Endothelial cell of umbilical vein (primary cell): ENCODE results near the gene DDX10. TPM values are rescaled to one million over a fixed set of nuclear protein-coding genes. Genes with fewer than 3 reads are reported as not detected.

ENCODE experiments used
- BruUV-seq: library from RNA; stranded (reverse); fragments of 400-500 nt; replicated peaks from 2 replicates; lab custom pipeline; 2021; lab: Mats Ljungman, UMichigan
- CTCF ChIA-PET: fragments of 300-600, 350-600 bp; sonication (Branson Sonifier 250); formaldehyde crosslinking; loops from one replicate; lab custom pipeline; 2021; ENCODE audit warnings: antibody characterized with exemption, inconsistent platforms; lab: Charles Lee
- POLR2A ChIA-PET: fragments of 300-600, 350-600 bp; sonication (Branson Sonifier 250); formaldehyde crosslinking; loops from one replicate; lab custom pipeline; 2021; ENCODE audit warnings: antibody characterized with exemption, inconsistent platforms; lab: Charles Lee
- DNase-seq: peaks from one replicate; pipeline ENCODE4 v3.0.0-alpha.2; 2011; ENCODE audit warnings: low read depth, low spot score
- FAIRE-seq: peaks from 2 replicates; lab custom pipeline; 2011; peaks lifted over from hg19 to GRCh38; lab: Jason Lieb, UNC
- H2AFZ ChIP-seq: 2 replicates; pipeline ENCODE4 v1.6.0; 2012; ENCODE audit warnings: low read depth, low read length, control low read depth, inconsistent platforms
- H3K27ac ChIP-seq: 2 replicates; pipeline ENCODE4 v1.5.1; 2011; ENCODE audit warnings: low read depth, mild to moderate bottlenecking, control low read depth, low read length, moderate library complexity; ENCODE audit not compliant: insufficient read depth
- H3K27me3 ChIP-seq, 2 experiments: 2 replicates each; pipeline versions ENCODE4 v1.6.0 to v1.6.1; 2011; ENCODE audit warnings: low read length in 2 of 2, mixed read lengths in 1 of 2; ENCODE audit not compliant: control insufficient read depth in 2 of 2, insufficient read depth in 2 of 2
- H3K36me3 ChIP-seq, 2 experiments: 2 replicates in 1 of 2; 3 replicates in 1 of 2; pipeline ENCODE4 v1.5.1; 2011; ENCODE audit warnings: low read length in 2 of 2, mild to moderate bottlenecking in 1 of 2, moderate library complexity in 1 of 2; ENCODE audit not compliant: control insufficient read depth in 2 of 2, insufficient read depth in 2 of 2; ENCODE audit errors: extremely low read depth in 1 of 2
- H3K4me1 ChIP-seq: 3 replicates; pipeline ENCODE4 v1.5.1; 2011; ENCODE audit warnings: mild to moderate bottlenecking, low read length; ENCODE audit not compliant: control insufficient read depth, insufficient read depth; ENCODE audit errors: extremely low read depth
- H3K4me2 ChIP-seq: 2 replicates; pipeline ENCODE4 v1.6.1; 2011; ENCODE audit warnings: low read length, control low read depth, mixed read lengths; ENCODE audit not compliant: insufficient read depth
- H3K4me3 ChIP-seq, 3 experiments: fragments of 200-600 bp in 1 of 3; sonication (generic), shearing (Covaris generic) in 1 of 3; replicated peaks in 1 of 3; 2 replicates each; pipeline ENCODE4 v1.5.1; 2011 to 2016; ENCODE audit warnings: control low read depth in 3 of 3, low read length in 3 of 3, mild to moderate bottlenecking in 2 of 3, inconsistent platforms in 1 of 3, low read depth in 1 of 3, moderate library complexity in 1 of 3; ENCODE audit not compliant: insufficient read depth in 1 of 3
- H3K79me2 ChIP-seq: 2 replicates; pipeline ENCODE4 v1.6.0; 2012; ENCODE audit warnings: low read length, inconsistent platforms; ENCODE audit not compliant: control insufficient read depth, insufficient read depth
- H3K9ac ChIP-seq: replicated peaks from 2 replicates; pipeline ENCODE3; 2011; ENCODE audit warnings: low read length, control low read depth; ENCODE audit not compliant: insufficient read depth; ENCODE audit errors: extremely low read depth
- H3K9me1 ChIP-seq: replicated peaks from 3 replicates; pipeline ENCODE4 v1.6.0; 2011; ENCODE audit warnings: mild to moderate bottlenecking, low read length; ENCODE audit not compliant: control insufficient read depth, insufficient read depth; ENCODE audit errors: extremely low read depth
- H3K9me3 ChIP-seq: replicated peaks from 2 replicates; pipeline ENCODE4 v1.5.1; 2012; ENCODE audit warnings: low read length, inconsistent platforms; ENCODE audit not compliant: control insufficient read depth, insufficient read depth
- H4K20me1 ChIP-seq: replicated peaks from 2 replicates; pipeline ENCODE3; 2011; ENCODE audit warnings: mild to moderate bottlenecking, low read length; ENCODE audit not compliant: control insufficient read depth, insufficient read depth; ENCODE audit errors: extremely low read depth
- CTCF ChIP-seq, 2 donors: IDR thresholded peaks; 1 replicate in 1 of 2; 2 replicates in 1 of 2; pipeline ENCODE4 v1.5.1; 2011; ENCODE audit warnings: low read length in 2 of 2, mild to moderate bottlenecking in 2 of 2, moderate library complexity in 2 of 2, control low read depth in 1 of 2, inconsistent platforms in 1 of 2, low read depth in 1 of 2; ENCODE audit not compliant: insufficient read depth in 1 of 2; ENCODE audit errors: extremely low read depth in 1 of 2
- EZH2 ChIP-seq: IDR thresholded peaks from 2 replicates; pipeline ENCODE4 v1.6.1; 2012; ENCODE audit warnings: borderline replicate concordance, low read depth, mild to moderate bottlenecking, moderate library complexity, low read length, inconsistent platforms; ENCODE audit not compliant: severe bottlenecking
- FOS ChIP-seq: IDR thresholded peaks from 2 replicates; pipeline ENCODE4 v1.6.1; 2011; ENCODE audit warnings: mild to moderate bottlenecking, low read length, moderate library complexity, borderline replicate concordance; ENCODE audit not compliant: insufficient read depth
- GATA2 ChIP-seq: IDR thresholded peaks from 2 replicates; pipeline ENCODE4 v1.7.0; 2011; ENCODE audit warnings: low read depth, mild to moderate bottlenecking, moderate library complexity, mixed read lengths, low read length; ENCODE audit not compliant: insufficient read length, insufficient read depth
- JUN ChIP-seq: IDR thresholded peaks from 2 replicates; pipeline ENCODE4 v1.6.1; 2011; ENCODE audit warnings: borderline replicate concordance, low read depth; ENCODE audit not compliant: insufficient read length, insufficient read depth
- MAX ChIP-seq: IDR thresholded peaks from 2 replicates; pipeline ENCODE4 v1.6.1; 2011; ENCODE audit not compliant: insufficient read depth, insufficient read length
- MYC ChIP-seq: IDR thresholded peaks from one replicate; pipeline ENCODE4 v1.6.1; 2011; ENCODE audit warnings: mild to moderate bottlenecking, low read depth, low read length
- POLR2A ChIP-seq: IDR thresholded peaks from 2 replicates; pipeline ENCODE4 v1.6.1; 2012; ENCODE audit warnings: low read depth, mild to moderate bottlenecking, control low read depth, low read length
- POLR2AphosphoS5 ChIP-seq: IDR thresholded peaks from 2 replicates; pipeline ENCODE4 v1.6.1; 2012; ENCODE audit warnings: low read depth, mild to moderate bottlenecking, control low read depth, low read length, moderate library complexity; ENCODE audit not compliant: insufficient read depth
- dilution Hi-C: fragments of 300-500 bp; cut with MboI; formaldehyde crosslinking; loops from one replicate; pipeline ENCODE4 v1.15.0; 2019; ENCODE audit warnings: low sequenced_read_pairs; ENCODE audit not compliant: extremely low pct_ligation_motif_present
- intact Hi-C: fragments of 100-400 bp; cut with micrococcal nuclease; formaldehyde crosslinking; loops from one replicate; pipeline ENCODE4 v1.10.0; 2022
- polyA plus RNA-seq, 4 experiments: library from polyadenylated mRNA; depleted of rRNA in 3 of 4; stranded (reverse) in 3 of 4; unstranded in 1 of 4; fragments of >200 nt; gene quantifications; 2 replicates each; pipeline versions ENCODE4 v1.2.1 to v1.2.3, GENCODE V29; 2011 to 2012; ENCODE audit warnings: missing spikeins in 1 of 4
- total RNA-seq: library from RNA; stranded (reverse); gene quantifications from 2 replicates; pipeline ENCODE4 v1.2.3, GENCODE V29; 2021

Gene DDX10
- total and polyA plus RNA-seq, 2 donors (not counting 3 experiments of a cell fraction or from before 2014, with no cell fraction given) = 29.8 to 35.2 TPM

DNA sequence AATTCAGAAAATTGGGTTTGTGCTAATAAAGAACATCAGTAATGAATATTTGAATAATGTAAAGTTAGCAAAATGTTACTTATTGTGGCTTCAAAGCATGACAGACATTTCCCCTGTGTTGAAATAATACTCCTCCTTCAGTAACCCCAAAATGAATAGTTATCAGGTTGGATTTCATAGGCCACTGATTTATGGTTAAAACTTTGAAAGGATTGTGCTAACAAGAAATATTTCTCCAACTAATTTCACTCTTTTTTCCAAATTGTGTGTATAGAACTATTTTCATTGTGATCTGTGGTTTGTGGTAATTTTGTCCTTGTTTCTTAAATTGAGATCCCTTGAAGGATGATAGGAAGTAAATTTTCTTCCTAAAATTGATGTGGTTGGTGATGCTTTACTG is 7.9 kb downstream of the DDX10 start:
- Histone ChIP-seq H4K20me1 (no peaks in the 10 kb centered on the region), H3K27ac (no peak overlapping the region), H3K4me1 (peaks cover 5% of the 10 kb centered on the region), H3K9me3 (no peaks in the 10 kb centered on the region), H3K79me2 (peaks cover 56% of the 10 kb centered on the region), H3K9ac (no peak overlapping the region), H3K9me1 (no peaks in the 10 kb centered on the region), H3K27me3 (no peaks in the 10 kb centered on the region), H3K36me3 (peaks cover 0 to 4% of the 10 kb centered on the region in 2 experiments), H3K4me2 (no peak overlapping the region), H2AFZ (no peak overlapping the region), H3K4me3 (no peak overlapping the region)
- no peak for DNase-seq
- CTCF ChIA-PET = interaction anchor here (0.7 kb wide), 1 partner anchor 198 kb away, joined by 3 read pairs; no protein-coding TSS in a partner anchor
- FAIRE-seq = no peak
- TF ChIP-seq CTCF (IDR thresholded peaks at IDR 0.05; ENCODE audit: extremely low read depth in 1 of 2, insufficient read depth in 1 of 2, low read depth in 1 of 2, low read length in 2 of 2) = no peak
- no peak for TF ChIP-seq EZH2
- no peak for TF ChIP-seq GATA2
- TF ChIP-seq POLR2AphosphoS5 = no peak
- TF ChIP-seq POLR2A = no peak
- dilution Hi-C loops (no loop called here), intact Hi-C loops (no loop called here)
- POLR2A ChIA-PET = no interaction called here
- BruUV-seq = no TSS peak

GRCh38 chr11:108679045-108679444 is 14.2 kb downstream of the DDX10 start:
- CTCF ChIA-PET = no interaction called here

More at GRCh38 chr11:108679045-108679444, 14.2 kb downstream of the DDX10 start:
- Histone ChIP-seq H3K27ac (no peak overlapping the region), H3K4me3 (no peak overlapping the region), H4K20me1 (no peaks in the 10 kb centered on the region), H3K9me3 (no peaks in the 10 kb centered on the region), H3K4me2 (no peak overlapping the region), H3K9ac (no peak overlapping the region), H3K27me3 (no peaks in the 10 kb centered on the region), H3K79me2 (peaks cover 5% of the 10 kb centered on the region), H3K9me1 (no peaks in the 10 kb centered on the region), H3K36me3 (peaks cover 0 to 9% of the 10 kb centered on the region in 2 experiments), H2AFZ (no peak overlapping the region), H3K4me1 (peaks cover 5% of the 10 kb centered on the region)
- DNase-seq (no peak), FAIRE-seq (no peak)
- intact Hi-C loops (no loop called here), dilution Hi-C loops (no loop called here)
- POLR2A ChIA-PET = no interaction called here
- TF ChIP-seq MYC (no peak), POLR2A (no peak), JUN (no peak), FOS (no peak), CTCF (IDR thresholded peaks at IDR 0.05; ENCODE audit: extremely low read depth in 1 of 2, insufficient read depth in 1 of 2, low read depth in 1 of 2, low read length in 2 of 2) (no peak), MAX (no peak), EZH2 (no peak), GATA2 (no peak), POLR2AphosphoS5 (no peak)
- no TSS peak for BruUV-seq
